H9 (cell line): Measurements from ENCODE around the gene ATAD2B. TPM values are rescaled to one million over a fixed set of nuclear protein-coding genes. Genes with fewer than 3 reads are reported as not detected.
A peak's percentile ranks its signal among the peaks of the same experiment; 100 is the strongest.

Experiments
- DNase-seq: peaks from one replicate; pipeline ENCODE4 v3.0.0-alpha.2; 2017
- H2AFZ ChIP-seq: one replicate; pipeline ENCODE4 v1.6.1; 2013; ENCODE audit warnings: mild to moderate bottlenecking, low read length, control low read depth, moderate library complexity
- H2AK5ac ChIP-seq: 2 replicates; pipeline ENCODE4 v1.6.1; 2013; ENCODE audit warnings: low read length, control low read depth, mixed read lengths; ENCODE audit not compliant: insufficient read length
- H2BK120ac ChIP-seq: one replicate; pipeline ENCODE4 v1.6.1; 2013; ENCODE audit warnings: low read depth, mild to moderate bottlenecking, low read length, control low read depth, inconsistent platforms; ENCODE audit not compliant: poor library complexity, severe bottlenecking
- H2BK12ac ChIP-seq: 2 replicates; pipeline ENCODE4 v1.6.1; 2013; ENCODE audit warnings: low read length, control low read depth, mixed read lengths, low read depth; ENCODE audit not compliant: insufficient read length
- H2BK15ac ChIP-seq: 2 replicates; pipeline ENCODE4 v1.6.1; 2013; ENCODE audit warnings: low read depth, low read length, control low read depth
- H2BK20ac ChIP-seq: one replicate; pipeline ENCODE4 v1.6.1; 2013; ENCODE audit warnings: low read depth, mild to moderate bottlenecking, low read length, control low read depth, inconsistent platforms; ENCODE audit not compliant: poor library complexity, severe bottlenecking
- H2BK5ac ChIP-seq: 2 replicates; pipeline ENCODE4 v1.6.1; 2013; ENCODE audit warnings: low read length, control low read depth, mixed read lengths; ENCODE audit not compliant: insufficient read length
- H3K14ac ChIP-seq: 2 replicates; pipeline ENCODE4 v1.6.1; 2013; ENCODE audit warnings: low read length, control low read depth; ENCODE audit not compliant: insufficient read depth
- H3K18ac ChIP-seq: 2 replicates; pipeline ENCODE4 v1.6.1; 2013; ENCODE audit warnings: low read depth, mild to moderate bottlenecking, mixed read lengths, low read length, control low read depth; ENCODE audit not compliant: insufficient read length
- H3K23ac ChIP-seq: 2 replicates; pipeline ENCODE4 v1.6.1; 2013; ENCODE audit warnings: low read length, control low read depth, mixed read lengths, low read depth; ENCODE audit not compliant: insufficient read length
- H3K23me2 ChIP-seq: 2 replicates; pipeline ENCODE4 v1.6.1; 2013; ENCODE audit warnings: low read depth, mild to moderate bottlenecking, mixed read lengths, low read length, control low read depth; ENCODE audit not compliant: insufficient read length, poor library complexity, severe bottlenecking
- H3K27ac ChIP-seq: 2 replicates; pipeline ENCODE4 v1.5.1; 2013; ENCODE audit warnings: low read length, control low read depth, mixed read lengths, low read depth; ENCODE audit not compliant: insufficient read length
- H3K27me3 ChIP-seq: 2 replicates; pipeline ENCODE4 v1.6.1; 2013; ENCODE audit warnings: low read length, control low read depth, inconsistent platforms; ENCODE audit not compliant: insufficient read depth
- H3K4ac ChIP-seq: 2 replicates; pipeline ENCODE4 v1.6.1; 2013; ENCODE audit warnings: low read depth, mild to moderate bottlenecking, control low read depth, inconsistent platforms, low read length, moderate library complexity
- H3K4me1 ChIP-seq: 2 replicates; pipeline ENCODE4 v1.6.1; 2013; ENCODE audit warnings: low read length, control low read depth, inconsistent platforms; ENCODE audit not compliant: insufficient read depth
- H3K4me2 ChIP-seq: 2 replicates; pipeline ENCODE4 v1.6.1; 2013; ENCODE audit warnings: low read length, control low read depth, mixed read lengths; ENCODE audit not compliant: insufficient read length, insufficient read depth
- H3K56ac ChIP-seq: 2 replicates; pipeline ENCODE4 v1.6.1; 2013; ENCODE audit warnings: low read depth, mild to moderate bottlenecking, mixed read lengths, low read length, control low read depth; ENCODE audit not compliant: insufficient read length
- H3K79me1 ChIP-seq: 2 replicates; pipeline ENCODE4 v1.6.1; 2013; ENCODE audit warnings: low read depth, mild to moderate bottlenecking, moderate library complexity, low read length, control low read depth, inconsistent platforms; ENCODE audit not compliant: insufficient read depth, poor library complexity, severe bottlenecking
- H3K79me2 ChIP-seq: 2 replicates; pipeline ENCODE4 v1.6.1; 2013; ENCODE audit warnings: low read length, control low read depth, inconsistent platforms; ENCODE audit not compliant: insufficient read depth
- H3K9ac ChIP-seq: 2 replicates; pipeline ENCODE4 v1.6.1; 2013; ENCODE audit warnings: low read length, control low read depth, mixed read lengths; ENCODE audit not compliant: insufficient read length; ENCODE audit errors: extremely low read depth
- H3K9me3 ChIP-seq: one replicate; pipeline ENCODE4 v1.6.1; 2013; ENCODE audit warnings: low read depth, low read length, inconsistent platforms; ENCODE audit not compliant: control insufficient read depth
- H3T11ph ChIP-seq: one replicate; pipeline ENCODE4 v1.6.1; 2013; ENCODE audit warnings: mild to moderate bottlenecking, low read length, control low read depth, inconsistent platforms
- H4K20me1 ChIP-seq: one replicate; pipeline ENCODE4 v1.6.1; 2013; ENCODE audit not compliant: control insufficient read depth, insufficient read length, insufficient read depth
- H4K5ac ChIP-seq: 2 replicates; pipeline ENCODE4 v1.6.1; 2013; ENCODE audit warnings: low read depth, mild to moderate bottlenecking, mixed read lengths, low read length, control low read depth; ENCODE audit not compliant: insufficient read length
- H4K8ac ChIP-seq: replicated peaks from 2 replicates; pipeline ENCODE4 v1.6.1; 2013; ENCODE audit warnings: low read length, control low read depth, mixed read lengths, low read depth; ENCODE audit not compliant: insufficient read length
- H4K91ac ChIP-seq: 2 replicates; pipeline ENCODE4 v1.6.1; 2013; ENCODE audit warnings: low read depth, mild to moderate bottlenecking, moderate library complexity, mixed read lengths, low read length, control low read depth; ENCODE audit not compliant: insufficient read length
- H3K27ac Mint-ChIP-seq, 3 experiments: 2 replicates in 2 of 3; 3 replicates in 1 of 3; pipeline ENCODE4 v1.8.0; 2020 to 2021; ENCODE audit warnings: mixed read lengths in 3 of 3, mild to moderate bottlenecking in 1 of 3, moderate library complexity in 1 of 3
- H3K27me3 Mint-ChIP-seq: 2 replicates; pipeline ENCODE4 v1.8.0; 2021; ENCODE audit warnings: low read depth, mild to moderate bottlenecking, moderate library complexity, mixed read lengths
- H3K36me3 Mint-ChIP-seq, 3 experiments: 2 replicates in 2 of 3; 3 replicates in 1 of 3; pipeline ENCODE4 v1.8.0; 2020 to 2021; ENCODE audit warnings: low read depth in 3 of 3, mixed read lengths in 3 of 3; ENCODE audit not compliant: insufficient read depth in 1 of 3
- H3K4me1 Mint-ChIP-seq, 2 experiments: 2 replicates each; pipeline ENCODE4 v1.8.0; 2020; ENCODE audit warnings: mixed read lengths in 2 of 2
- H3K4me3 Mint-ChIP-seq, 2 experiments: 2 replicates in 1 of 2; 3 replicates in 1 of 2; pipeline ENCODE4 v1.8.0; 2020 to 2021; ENCODE audit warnings: mild to moderate bottlenecking in 2 of 2, mixed read lengths in 2 of 2, moderate library complexity in 1 of 2
- H3K9me3 Mint-ChIP-seq, 2 experiments: 2 replicates in 1 of 2; 3 replicates in 1 of 2; pipeline ENCODE4 v1.8.0; 2020; ENCODE audit warnings: mild to moderate bottlenecking in 2 of 2, mixed read lengths in 2 of 2, moderate library complexity in 1 of 2
- WGBS: extraction: QIAGEN DNeasy Blood & Tissue Kit; methylation state at CpG from one replicate; pipeline ENCODE4 v1.1.7; 2013; ENCODE audit warnings: missing lambda C conversion rate, low lambda C conversion rate, mixed read lengths; ENCODE audit not compliant: insufficient read length; ENCODE audit errors: extremely low coverage; 5-methylcytosine and 5-hydroxymethylcytosine counted together
- total RNA-seq: library from RNA; stranded (reverse); gene quantifications from 2 replicates; pipeline ENCODE4 v1.2.1, GENCODE V29; 2021
- TF ChIP-seq, protein P1 (sequence below): fragments of 200-600 bp; sonication (generic); conservative IDR thresholded peaks from 3 replicates; pipeline ENCODE4 v1.8.0; 2021; ENCODE audit warnings: antibody characterized with exemption, mild to moderate bottlenecking

Gene ATAD2B
- total RNA-seq, 1 experiment from 2014 or later: 21.4 TPM

DNA sequence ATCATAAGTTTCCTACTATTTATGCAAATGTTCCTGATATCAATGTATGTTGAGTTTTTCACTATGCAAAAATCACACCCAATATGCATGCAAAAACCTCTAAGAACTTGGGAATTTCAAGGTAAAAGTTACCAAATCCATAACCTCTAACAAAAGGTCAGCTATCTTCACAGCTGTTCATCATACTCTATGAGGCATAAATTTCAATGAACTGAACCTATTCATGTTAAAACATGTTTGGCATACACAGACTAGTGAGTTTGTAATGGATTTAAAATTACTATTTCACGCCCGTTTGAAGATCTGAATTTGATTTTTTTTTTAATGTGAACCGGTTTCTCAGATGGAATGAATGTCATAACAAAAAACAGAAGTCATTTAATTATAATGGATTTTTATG, 100.2 kb downstream of the ATAD2B start:
- TF ChIP-seq, protein P1, sequence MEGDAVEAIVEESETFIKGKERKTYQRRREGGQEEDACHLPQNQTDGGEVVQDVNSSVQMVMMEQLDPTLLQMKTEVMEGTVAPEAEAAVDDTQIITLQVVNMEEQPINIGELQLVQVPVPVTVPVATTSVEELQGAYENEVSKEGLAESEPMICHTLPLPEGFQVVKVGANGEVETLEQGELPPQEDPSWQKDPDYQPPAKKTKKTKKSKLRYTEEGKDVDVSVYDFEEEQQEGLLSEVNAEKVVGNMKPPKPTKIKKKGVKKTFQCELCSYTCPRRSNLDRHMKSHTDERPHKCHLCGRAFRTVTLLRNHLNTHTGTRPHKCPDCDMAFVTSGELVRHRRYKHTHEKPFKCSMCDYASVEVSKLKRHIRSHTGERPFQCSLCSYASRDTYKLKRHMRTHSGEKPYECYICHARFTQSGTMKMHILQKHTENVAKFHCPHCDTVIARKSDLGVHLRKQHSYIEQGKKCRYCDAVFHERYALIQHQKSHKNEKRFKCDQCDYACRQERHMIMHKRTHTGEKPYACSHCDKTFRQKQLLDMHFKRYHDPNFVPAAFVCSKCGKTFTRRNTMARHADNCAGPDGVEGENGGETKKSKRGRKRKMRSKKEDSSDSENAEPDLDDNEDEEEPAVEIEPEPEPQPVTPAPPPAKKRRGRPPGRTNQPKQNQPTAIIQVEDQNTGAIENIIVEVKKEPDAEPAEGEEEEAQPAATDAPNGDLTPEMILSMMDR: no peak
- Histone ChIP-seq H3K56ac (no peak overlapping the region), H2AK5ac (no peak overlapping the region), H3K23me2 (no peaks in the 10 kb centered on the region), H3K23ac (no peak overlapping the region), H3K9ac (no peak overlapping the region), H3K4me1 (no peaks in the 10 kb centered on the region), H3K4ac (no peak overlapping the region), H2BK20ac (no peak overlapping the region), H2BK120ac (no peak overlapping the region), H3T11ph (no peak overlapping the region), H2BK5ac (no peak overlapping the region), H2BK12ac (no peak overlapping the region), H4K8ac (no peak overlapping the region), H3K79me1 (no peaks in the 10 kb centered on the region), H4K5ac (no peak overlapping the region), H3K4me2 (no peak overlapping the region), H3K9me3 (no peaks in the 10 kb centered on the region), H2BK15ac (no peak overlapping the region), H3K79me2 (no peaks in the 10 kb centered on the region), H2AFZ (no peak overlapping the region), H3K27me3 (no peaks in the 10 kb centered on the region), H3K14ac (no peak overlapping the region), H3K18ac (no peak overlapping the region), H3K27ac (no peak overlapping the region), H4K91ac (no peak overlapping the region), H4K20me1 (no peaks in the 10 kb centered on the region)
- DNase-seq: no peak
- Mint-ChIP-seq H3K4me1 (no peaks in the 10 kb centered on the region), H3K9me3 (no peaks in the 10 kb centered on the region), H3K4me3 (no peak overlapping the region), H3K27me3 (no peaks in the 10 kb centered on the region), H3K36me3 (peaks cover 0 to 7% (median 5%) of the 10 kb centered on the region in 3 experiments; a peak in 2 of 7 replicates), H3K27ac (peak overlapping the region in 1 of 3 experiments; percentile 67; a peak in 1 of 7 replicates)
- no CpG with 5 or more reads among the region's 3 CpGs for WGBS
